ENCODE data around the gene CRABP2. TPM values are rescaled to one million over a fixed set of nuclear protein-coding genes. Genes with fewer than 3 reads are reported as not detected.

The CRABP2 gene
- total and polyA plus RNA-seq, 2 of the 13 experiments (the other 11 are each of a cell fraction or from before 2014, with no cell fraction given) = 0.40 to 0.60 TPM

DNA sequence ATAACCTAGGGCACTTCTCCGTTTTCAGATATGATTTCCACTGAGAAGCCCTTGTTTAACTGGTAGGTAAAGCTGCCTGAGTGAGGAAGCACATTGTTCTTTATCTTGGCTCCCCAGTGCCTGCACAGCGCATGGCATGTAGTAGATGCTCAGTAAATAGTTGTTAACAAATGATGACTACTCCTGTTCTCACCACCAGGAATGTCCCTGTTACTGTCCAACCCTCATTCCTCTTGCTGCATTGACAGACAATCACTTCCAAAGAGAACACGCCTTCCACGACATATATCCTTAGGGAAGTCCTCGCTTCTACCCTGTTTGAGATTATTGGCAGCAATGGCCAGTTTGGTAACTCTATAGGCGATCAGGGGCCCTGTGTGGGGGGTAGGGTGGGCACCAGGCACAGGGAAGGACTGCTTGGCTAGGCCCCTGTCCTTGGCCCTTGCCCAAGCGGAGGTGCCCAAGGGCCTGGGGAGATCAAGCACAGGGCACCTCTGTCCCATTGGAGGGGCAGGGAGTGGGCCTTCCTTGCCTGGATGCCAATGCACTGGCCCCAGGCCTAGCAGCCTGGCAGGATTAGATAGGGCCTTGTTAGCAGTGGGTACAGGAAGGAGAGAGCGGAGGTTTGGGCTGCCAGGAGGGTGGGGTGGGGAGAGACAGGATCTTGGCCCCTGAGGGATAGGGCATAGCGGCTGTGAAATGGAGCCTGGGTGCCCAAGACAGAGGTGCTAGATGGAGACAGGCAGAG is 38.3 kb downstream of the CRABP2 start:
- BruUV-seq (replicated peaks) = no TSS peak
- no peaks in the 10 kb centered on the region for H3K79me2 ChIP-seq (ENCODE audit: insufficient read depth, low read length)
- 55% methylated on average over 9 of the region's 9 CpGs for WGBS (ENCODE audit: low lambda C conversion rate)
- peak overlapping the region in 1 of 3 experiments; percentile 42; a peak in 1 of 6 replicates for H3K4me3 ChIP-seq (replicated peaks in 1 of 3; ENCODE audit: insufficient read depth in 1 of 3, low read depth in 2 of 3, low read length in 3 of 3)
- peak; percentile 8 for ATAC-seq
- H3K9me3 ChIP-seq (ENCODE audit: low read length) = no peaks in the 10 kb centered on the region
- CTCF ChIA-PET (ENCODE audit: low intra/inter-chr PET ratio, low total read pairs) = interaction anchor here (0.6 kb wide), 1 partner anchor 186 kb away, joined by 3 read pairs; no protein-coding TSS in a partner anchor
- H3K27me3 ChIP-seq (ENCODE audit: control insufficient read depth in 1 of 2, insufficient read depth in 2 of 2, low read length in 2 of 2) = no peaks in the 10 kb centered on the region
- peaks cover 70% of the 10 kb centered on the region for H3K4me1 ChIP-seq (ENCODE audit: insufficient read depth, low read length)
- H4K20me1 ChIP-seq (ENCODE audit: insufficient read depth, low read length) = no peaks in the 10 kb centered on the region
- H3K9ac ChIP-seq (ENCODE audit: insufficient read depth, low read depth, low read length) = peak overlapping the region; percentile 3; the same call in 1 of the 2 replicates
- in situ Hi-C loops (cut with HindIII; ENCODE audit: extremely low pct_ligation_motif_present, low pct_unique_long_range_greater_than_20kb) = no loop called here
- POLR2A ChIA-PET = interaction anchor here (11.4 kb wide), 1 partner anchor 7 kb away, joined by 189 read pairs; the partner anchor contains the start of gene NES
- intact Hi-C loops (cut with micrococcal nuclease; ENCODE audit: unreplicated experiment) = loop anchor here (10.0 kb wide), 1 partner anchor 58 kb away; the partner anchor contains the start of genes ISG20L2 and METTL25B
- H3K27ac ChIP-seq (ENCODE audit: extremely low read length, insufficient read depth, low read length) = no peak overlapping the region
- no peaks in the 10 kb centered on the region for H3K36me3 ChIP-seq (replicated peaks in 1 of 2; ENCODE audit: control insufficient read depth in 1 of 2, insufficient read depth in 2 of 2, low read length in 2 of 2)
- no peak overlapping the region for H2AFZ ChIP-seq (ENCODE audit: low read length)
- peak overlapping the region; percentile 96 for H3K4me2 ChIP-seq (ENCODE audit: low read depth, low read length)
- peak; percentile 51 for DNase-seq (ENCODE audit: low spot score)
- FAIRE-seq = peak; percentile 32
- no peak for TF ChIP-seq HIVEP1 (CRISPR knock-in tag; IDR thresholded peaks at IDR 0.05)
- TF ChIP-seq, protein P1, sequence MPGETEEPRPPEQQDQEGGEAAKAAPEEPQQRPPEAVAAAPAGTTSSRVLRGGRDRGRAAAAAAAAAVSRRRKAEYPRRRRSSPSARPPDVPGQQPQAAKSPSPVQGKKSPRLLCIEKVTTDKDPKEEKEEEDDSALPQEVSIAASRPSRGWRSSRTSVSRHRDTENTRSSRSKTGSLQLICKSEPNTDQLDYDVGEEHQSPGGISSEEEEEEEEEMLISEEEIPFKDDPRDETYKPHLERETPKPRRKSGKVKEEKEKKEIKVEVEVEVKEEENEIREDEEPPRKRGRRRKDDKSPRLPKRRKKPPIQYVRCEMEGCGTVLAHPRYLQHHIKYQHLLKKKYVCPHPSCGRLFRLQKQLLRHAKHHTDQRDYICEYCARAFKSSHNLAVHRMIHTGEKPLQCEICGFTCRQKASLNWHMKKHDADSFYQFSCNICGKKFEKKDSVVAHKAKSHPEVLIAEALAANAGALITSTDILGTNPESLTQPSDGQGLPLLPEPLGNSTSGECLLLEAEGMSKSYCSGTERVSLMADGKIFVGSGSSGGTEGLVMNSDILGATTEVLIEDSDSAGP (CRISPR knock-in tag; IDR thresholded peaks at IDR 0.05; ENCODE audit: borderline replicate concordance) = no peak
- TF ChIP-seq FOXA3 (CRISPR knock-in tag; IDR thresholded peaks at IDR 0.05) = no peak
- TF ChIP-seq, protein P2, sequence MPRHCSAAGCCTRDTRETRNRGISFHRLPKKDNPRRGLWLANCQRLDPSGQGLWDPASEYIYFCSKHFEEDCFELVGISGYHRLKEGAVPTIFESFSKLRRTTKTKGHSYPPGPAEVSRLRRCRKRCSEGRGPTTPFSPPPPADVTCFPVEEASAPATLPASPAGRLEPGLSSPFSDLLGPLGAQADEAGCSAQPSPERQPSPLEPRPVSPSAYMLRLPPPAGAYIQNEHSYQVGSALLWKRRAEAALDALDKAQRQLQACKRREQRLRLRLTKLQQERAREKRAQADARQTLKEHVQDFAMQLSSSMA (CRISPR knock-in tag; IDR thresholded peaks at IDR 0.05) = no peak
- no peak for TF ChIP-seq PHF21A (CRISPR knock-in tag; IDR thresholded peaks at IDR 0.05)
- TF ChIP-seq, protein P3, sequence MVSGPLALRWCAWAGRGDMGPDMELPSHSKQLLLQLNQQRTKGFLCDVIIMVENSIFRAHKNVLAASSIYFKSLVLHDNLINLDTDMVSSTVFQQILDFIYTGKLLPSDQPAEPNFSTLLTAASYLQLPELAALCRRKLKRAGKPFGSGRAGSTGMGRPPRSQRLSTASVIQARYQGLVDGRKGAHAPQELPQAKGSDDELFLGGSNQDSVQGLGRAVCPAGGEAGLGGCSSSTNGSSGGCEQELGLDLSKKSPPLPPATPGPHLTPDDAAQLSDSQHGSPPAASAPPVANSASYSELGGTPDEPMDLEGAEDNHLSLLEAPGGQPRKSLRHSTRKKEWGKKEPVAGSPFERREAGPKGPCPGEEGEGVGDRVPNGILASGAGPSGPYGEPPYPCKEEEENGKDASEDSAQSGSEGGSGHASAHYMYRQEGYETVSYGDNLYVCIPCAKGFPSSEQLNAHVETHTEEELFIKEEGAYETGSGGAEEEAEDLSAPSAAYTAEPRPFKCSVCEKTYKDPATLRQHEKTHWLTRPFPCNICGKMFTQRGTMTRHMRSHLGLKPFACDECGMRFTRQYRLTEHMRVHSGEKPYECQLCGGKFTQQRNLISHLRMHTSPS (CRISPR knock-in tag; IDR thresholded peaks at IDR 0.05; ENCODE audit: low read depth) = no peak
- TF ChIP-seq SIX1 (CRISPR knock-in tag; IDR thresholded peaks at IDR 0.05; ENCODE audit: borderline replicate concordance) = no peak
- TF ChIP-seq, protein P4, sequence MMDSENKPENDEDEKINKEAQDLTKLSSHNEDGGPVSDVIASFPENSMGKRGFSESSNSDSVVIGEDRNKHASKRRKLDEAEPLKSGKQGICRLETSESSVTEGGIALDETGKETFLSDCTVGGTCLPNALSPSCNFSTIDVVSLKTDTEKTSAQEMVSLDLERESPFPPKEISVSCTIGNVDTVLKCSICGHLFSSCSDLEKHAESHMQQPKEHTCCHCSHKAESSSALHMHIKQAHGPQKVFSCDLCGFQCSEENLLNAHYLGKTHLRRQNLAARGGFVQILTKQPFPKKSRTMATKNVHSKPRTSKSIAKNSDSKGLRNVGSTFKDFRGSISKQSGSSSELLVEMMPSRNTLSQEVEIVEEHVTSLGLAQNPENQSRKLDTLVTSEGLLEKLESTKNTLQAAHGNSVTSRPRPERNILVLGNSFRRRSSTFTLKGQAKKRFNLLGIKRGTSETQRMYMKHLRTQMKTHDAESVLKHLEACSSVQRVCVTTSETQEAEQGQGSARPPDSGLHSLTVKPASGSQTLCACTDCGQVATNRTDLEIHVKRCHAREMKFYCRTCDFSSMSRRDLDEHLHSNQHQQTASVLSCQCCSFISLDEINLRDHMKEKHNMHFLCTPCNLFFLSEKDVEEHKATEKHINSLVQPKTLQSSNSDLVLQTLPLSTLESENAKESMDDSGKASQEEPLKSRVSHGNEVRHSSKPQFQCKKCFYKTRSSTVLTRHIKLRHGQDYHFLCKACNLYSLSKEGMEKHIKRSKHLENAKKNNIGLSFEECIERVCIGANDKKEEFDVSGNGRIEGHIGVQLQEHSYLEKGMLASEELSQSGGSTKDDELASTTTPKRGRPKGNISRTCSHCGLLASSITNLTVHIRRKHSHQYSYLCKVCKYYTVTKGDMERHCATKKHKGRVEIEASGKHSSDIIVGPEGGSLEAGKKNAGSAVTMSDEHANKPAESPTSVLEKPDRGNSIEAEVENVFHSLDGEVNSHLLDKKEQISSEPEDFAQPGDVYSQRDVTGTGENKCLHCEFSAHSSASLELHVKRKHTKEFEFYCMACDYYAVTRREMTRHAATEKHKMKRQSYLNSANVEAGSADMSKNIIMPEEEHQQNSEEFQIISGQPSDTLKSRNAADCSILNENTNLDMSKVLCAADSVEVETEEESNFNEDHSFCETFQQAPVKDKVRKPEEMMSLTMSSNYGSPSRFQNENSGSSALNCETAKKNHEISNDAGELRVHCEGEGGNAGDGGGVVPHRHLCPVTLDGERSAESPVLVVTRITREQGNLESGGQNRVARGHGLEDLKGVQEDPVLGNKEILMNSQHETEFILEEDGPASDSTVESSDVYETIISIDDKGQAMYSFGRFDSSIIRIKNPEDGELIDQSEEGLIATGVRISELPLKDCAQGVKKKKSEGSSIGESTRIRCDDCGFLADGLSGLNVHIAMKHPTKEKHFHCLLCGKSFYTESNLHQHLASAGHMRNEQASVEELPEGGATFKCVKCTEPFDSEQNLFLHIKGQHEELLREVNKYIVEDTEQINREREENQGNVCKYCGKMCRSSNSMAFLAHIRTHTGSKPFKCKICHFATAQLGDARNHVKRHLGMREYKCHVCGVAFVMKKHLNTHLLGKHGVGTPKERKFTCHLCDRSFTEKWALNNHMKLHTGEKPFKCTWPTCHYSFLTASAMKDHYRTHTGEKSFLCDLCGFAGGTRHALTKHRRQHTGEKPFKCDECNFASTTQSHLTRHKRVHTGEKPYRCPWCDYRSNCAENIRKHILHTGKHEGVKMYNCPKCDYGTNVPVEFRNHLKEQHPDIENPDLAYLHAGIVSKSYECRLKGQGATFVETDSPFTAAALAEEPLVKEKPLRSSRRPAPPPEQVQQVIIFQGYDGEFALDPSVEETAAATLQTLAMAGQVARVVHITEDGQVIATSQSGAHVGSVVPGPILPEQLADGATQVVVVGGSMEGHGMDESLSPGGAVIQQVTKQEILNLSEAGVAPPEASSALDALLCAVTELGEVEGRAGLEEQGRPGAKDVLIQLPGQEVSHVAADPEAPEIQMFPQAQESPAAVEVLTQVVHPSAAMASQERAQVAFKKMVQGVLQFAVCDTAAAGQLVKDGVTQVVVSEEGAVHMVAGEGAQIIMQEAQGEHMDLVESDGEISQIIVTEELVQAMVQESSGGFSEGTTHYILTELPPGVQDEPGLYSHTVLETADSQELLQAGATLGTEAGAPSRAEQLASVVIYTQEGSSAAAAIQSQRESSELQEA (CRISPR knock-in tag; IDR thresholded peaks at IDR 0.05; ENCODE audit: not compliant biosample characterization) = no peak
- no peak for TF ChIP-seq ZSCAN30 (CRISPR knock-in tag; IDR thresholded peaks at IDR 0.05)
- TF ChIP-seq HNRNPL (IDR thresholded peaks at IDR 0.05; ENCODE audit: low read depth, low read length) = peak; percentile 57; the same call in 1 of the 2 replicates
